GM18520 (cell line): ENCODE results near the gene NRL.

Source experiments
- ATAC-seq: cut with Tn5 transposase; IDR thresholded peaks from one replicate; pipeline ENCODE4 v1.9.1; 2021; ENCODE audit not compliant: unreplicated experiment

The NRL gene

DNA sequence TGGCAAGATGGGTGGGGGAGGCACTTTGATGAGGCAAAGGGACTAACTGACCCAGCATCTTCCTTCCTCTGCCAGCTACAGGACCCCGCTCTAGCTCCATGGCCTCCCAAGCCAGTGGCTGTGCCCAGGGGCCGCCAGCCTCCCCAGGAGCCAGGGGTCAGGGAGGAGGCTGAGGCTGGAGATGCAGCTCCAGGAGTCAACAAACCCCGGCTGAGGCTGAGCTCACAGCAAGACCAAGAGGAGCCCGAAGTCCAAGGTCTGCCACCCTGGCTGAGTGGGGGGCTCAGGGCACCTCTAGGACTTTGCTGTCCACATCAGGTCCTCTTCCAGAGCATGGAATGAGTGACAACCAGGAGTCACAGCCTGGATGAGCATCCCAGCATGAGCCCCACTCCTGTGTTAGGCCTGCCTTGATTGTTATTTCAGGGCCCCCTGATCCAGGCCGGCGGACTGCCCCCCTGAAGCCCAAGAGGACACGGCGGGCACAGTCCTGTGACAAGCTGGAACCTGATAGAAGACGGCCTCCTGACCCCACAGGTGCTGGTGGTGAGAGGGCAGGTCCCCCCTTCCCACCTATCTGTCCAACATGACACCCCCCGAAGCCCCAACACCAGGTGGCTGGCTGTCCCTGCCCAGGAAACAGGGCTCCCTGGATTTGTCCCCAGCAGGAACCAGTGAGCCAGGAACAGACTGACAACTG, 45.9 kb downstream of the NRL start:
- ATAC-seq, result no peak

DNA sequence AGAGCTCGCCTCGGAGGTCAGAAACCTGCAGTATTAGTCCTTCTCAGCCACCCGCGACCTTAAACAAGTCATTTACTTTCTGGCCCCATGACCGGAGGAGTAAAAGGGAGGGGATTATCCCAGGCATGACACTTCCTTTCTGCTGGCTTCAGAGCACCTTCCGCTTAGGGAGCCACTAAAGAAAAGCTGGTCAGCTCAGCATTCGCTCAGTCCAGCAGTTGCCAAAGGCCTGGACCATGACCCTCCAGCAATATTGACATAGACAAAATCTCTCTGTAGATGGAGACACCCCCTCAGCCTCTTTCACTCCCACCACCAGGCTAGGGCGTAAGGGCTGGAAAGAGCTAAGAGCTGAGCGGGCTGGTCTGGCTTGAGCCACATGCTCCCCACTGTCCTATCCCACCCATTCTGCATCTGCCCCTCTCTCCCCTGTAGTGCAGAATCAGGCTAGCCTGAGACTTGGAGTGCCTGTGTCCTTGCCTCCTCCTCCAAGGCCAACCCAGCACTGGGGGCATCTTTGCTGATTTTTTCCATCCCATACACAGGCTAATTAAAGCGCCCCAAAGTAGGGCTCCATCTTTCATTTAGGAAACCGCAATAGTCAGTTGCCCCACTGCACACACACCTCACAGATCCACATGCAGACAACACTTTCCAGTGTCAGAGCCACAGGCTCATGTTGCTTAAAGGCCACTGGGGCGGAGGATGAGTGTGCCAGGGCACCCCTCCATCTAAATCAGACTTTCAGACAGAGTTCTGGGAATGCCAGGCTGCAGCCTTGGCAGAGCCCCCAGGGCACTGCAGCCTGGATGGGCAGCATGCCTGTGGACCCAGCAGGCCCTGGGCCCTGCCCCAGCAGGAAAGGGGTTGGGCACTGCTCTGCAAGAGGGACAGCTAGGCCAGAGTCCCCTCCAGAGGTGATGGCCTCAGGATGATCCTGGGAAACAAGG, 47.3 kb downstream of the NRL start:
- ATAC-seq, result no peak

DNA sequence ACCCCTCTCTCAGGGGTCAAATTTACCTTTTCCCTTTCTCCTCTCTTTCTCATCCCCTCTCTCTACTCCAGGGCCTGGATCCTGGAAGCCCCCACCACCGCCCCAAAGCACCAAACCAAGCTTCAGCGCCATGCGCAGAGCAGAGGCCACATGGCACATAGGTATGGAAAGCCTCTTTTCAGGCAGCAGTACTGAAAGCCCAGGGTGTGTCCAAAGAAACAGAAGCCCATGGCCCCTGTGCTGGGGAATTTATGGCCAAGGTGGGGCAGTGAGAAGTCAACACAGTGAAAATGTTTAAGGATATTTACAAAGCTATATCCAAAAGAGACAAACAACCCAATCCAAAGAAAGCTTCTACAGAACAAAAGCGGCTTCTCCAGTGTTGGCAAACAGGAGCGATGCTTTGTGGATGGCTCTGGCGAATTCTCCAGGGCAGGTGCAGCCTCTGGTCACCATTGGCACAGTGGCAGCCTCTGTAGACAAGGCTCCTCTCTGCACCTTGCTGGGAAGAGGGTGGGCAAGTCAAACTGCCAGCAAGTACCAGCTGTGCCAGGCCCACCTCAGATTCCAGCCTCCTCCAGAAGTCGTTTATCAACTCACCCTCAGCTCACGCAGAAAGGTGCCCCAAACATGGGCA, 48.1 kb downstream of the NRL start:
- no peak for ATAC-seq

DNA sequence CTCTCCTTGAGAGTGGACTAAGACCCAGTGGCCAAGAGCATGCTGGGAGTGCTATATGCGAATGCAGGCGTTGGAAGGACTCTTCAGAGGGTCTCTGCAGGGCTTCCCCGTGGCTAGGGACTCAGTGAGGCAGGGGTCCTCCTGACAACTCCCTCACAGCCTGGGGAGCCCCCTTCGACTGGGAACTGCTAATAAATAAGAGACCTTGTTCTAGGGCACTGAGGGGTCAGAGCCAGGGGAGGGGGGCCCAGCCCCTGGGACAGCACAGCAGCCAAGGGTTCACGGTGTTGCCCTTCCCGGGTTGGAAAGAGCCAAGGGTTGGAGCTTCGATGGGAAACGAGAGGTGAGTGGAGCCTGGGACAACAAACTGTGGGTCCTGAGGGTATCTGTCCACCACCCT, 49.3 kb downstream of the NRL start:
- ATAC-seq, result no peak

DNA sequence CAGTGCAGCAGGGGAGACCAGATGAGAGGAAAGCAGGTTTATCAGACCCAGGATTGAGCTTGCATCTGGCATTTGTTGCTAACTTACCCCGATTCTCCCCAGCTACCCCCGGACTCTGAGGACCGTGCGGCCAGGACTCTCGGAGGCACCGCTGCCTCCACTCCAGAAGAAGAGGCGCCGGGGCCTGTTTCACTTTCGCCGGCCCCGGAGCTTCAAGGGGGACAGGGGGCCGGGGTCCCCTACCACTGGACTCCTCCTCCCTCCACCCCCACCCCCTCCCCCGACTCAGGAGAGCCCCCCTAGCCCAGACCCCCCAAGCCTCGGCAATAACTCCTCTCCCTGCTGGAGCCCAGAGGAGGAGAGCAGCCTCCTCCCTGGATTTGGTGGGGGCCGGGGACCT, 49.9 kb downstream of the NRL start:
- no peak for ATAC-seq

DNA sequence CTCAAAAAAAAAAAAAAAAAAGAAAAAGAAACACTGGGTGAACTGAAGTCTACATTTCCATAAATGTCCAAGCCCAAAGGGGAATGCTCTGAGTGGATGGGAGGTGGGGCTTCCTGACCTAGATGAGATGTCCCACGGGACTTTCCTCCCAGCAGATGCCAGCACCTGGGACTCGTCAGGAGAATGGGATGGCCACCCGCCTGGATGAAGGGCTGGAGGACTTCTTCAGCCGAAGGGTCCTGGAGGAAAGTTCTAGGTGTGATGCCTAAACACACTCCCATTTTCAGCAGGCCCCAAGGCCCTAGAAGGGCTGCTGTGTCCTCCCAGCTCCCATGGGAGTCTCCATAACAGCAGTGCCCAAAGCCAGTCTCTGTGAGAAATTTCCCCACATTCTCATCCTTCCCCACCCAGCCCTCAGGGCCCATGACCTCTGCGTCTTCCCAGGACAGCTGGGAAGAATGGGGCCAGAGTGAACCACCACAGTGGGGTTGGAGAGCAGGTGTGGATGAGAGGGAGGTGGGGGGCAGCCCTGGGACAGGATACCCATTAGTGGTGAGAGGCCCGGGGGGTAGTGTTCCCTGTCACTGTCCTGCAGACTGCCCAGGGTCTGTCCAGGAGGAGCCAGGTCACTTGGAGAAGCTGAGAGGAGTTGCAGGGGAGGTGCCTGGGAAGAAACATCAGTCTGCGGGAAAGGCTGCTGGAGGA, 50.5 kb downstream of the NRL start:
- ATAC-seq, result no peak

DNA sequence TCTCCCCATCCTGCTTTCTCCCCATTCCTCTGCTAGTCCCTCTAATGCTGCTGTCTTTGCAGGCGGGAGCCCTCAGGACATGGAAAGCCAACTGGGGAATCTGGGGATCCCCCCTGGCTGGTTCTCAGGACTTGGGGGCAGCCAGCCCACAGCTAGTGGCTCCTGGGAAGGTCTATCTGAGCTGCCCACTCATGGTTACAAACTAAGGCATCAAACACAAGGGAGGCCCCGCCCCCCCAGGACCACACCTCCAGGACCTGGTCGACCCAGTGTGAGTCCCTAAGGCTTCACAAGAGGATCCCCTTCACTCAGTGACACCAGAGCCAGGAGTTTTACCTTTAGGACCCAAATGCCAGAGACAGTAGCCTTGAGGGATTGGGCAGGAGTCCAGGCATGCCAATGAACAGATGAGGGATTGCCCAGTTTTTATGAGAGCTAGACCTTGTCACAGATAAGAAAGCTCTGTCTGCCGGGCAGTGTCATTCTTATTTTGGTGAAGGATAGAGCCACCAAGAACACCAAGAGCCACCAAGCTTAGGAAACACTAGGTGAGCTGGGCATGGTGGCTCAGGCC, 51.4 kb downstream of the NRL start:
- no peak for ATAC-seq

DNA sequence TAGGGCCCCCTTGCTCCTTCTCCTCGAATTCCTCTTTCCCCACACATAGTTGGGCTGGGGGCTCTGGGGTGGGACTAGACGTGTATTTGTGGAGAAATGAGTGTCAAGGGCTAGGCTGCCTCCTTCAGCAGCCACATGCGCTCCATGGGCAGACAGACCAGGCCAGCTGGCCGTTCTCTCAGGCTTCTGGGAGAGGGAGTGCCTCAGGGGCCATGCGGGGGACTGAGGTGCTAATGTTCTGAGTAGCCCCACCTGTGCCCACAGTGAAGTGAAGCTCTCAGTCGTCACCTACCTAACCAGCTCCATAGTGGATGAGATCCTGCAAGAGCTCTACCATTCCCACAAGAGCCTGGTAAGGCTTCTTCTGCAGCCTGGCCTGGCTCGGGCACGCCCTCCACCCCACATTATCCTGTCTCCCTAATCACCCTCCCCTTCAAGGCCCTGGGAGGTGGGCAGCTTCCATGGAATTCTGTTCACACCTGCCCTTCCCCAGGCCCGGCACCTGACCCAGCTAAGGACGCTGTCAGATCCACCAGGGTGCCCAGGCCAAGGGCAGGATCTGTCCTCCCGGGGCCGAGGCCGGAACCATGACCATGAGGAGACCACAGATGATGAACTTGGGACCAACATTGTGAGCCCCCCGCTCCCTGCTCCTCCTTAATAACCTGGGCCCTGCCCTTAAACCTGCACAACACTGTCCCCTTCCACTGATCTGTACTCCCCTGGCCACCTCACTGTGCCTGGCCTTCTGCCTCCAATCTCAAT, 52.4 kb downstream of the NRL start:
- no peak for ATAC-seq

DNA sequence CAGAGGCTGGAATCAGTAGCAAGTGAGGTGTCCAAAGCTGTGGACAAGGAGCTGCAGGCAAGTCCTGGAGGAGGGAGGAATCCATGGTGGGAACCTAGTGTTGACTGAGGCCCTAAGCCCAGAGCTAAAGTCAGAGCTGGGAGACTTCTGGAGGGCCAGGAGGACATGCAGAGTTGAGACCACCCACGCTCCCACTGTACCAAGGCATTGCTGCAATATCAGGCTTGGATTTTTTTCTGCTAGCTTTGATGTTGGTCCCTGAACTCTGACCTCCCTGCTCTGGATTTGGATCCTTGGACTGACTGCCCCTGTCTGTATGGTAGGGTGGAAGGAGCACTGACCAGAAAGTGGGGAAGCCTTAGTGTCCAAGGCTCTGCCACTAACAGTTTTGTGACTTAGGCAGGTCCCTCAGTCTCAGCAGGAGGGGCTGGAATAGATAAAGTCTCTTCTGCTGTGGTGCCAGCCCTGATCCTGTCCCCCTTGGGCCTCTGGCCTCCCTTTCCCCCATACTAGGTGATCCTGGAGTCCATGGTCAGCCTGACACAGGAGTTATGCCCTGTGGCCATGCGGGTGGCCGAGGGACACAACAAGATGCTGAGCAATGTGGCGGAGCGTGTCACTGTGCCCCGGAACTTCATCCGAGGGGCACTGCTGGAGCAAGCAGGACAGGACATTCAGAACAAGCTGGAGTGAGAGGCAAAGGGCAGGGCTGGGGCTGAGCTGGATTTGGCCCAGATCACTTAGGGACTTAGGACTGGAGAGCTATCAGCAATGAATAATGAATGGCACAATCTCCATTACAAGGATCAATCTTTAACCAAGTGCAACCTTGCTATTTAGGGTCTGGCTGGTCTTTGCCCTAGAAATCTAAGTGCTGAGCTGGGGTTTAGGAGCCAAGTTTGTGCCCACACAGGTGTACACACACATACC, 53.5 kb downstream of the NRL start:
- ATAC-seq, result no peak

DNA sequence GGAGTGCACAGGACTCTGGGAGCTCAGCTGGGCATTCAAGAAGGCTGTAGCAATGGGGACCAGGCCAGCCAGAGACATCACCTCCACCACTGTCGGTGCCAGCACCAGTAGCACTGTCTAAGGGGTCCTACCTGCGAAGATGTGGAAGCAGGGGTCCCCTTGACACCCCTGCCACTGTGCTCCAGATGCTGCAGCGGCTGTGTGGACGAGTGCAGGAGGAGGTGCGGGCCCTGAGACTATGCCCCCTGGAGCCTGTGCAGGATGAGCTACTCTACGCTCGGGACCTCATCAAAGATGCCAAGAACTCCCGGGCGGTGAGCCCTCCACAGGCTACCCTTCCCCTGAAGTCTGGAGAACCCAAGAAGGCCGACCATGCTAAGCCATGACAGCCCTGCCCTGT, 54.3 kb downstream of the NRL start:
- ATAC-seq, result no peak

DNA sequence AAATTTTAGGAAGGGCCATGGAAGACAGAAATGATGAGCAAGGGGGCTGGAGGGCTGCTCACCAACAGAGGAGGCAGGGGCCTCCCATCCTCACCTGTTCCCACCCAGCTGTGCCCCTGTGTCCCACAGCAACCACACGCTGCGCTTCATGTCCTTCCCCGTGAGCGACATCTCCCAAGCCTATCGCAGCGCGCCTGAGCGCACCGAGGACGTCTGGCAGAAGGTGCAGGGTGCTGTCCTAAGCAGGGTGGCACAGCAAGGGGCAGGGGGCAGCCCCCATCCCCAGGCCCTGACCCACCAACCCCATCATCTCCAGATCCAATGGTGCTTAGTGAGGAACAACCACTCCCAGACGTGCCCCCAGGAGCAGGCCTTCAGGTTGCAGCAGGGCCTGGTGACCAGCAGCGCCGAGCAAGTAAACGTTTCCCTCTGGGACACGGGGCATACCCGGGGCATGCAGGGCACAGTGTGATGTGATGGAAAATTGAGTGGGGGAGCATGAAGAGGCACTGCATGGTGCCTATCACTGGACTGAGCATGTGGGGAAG, 54.8 kb downstream of the NRL start:
- ATAC-seq, result no peak

DNA sequence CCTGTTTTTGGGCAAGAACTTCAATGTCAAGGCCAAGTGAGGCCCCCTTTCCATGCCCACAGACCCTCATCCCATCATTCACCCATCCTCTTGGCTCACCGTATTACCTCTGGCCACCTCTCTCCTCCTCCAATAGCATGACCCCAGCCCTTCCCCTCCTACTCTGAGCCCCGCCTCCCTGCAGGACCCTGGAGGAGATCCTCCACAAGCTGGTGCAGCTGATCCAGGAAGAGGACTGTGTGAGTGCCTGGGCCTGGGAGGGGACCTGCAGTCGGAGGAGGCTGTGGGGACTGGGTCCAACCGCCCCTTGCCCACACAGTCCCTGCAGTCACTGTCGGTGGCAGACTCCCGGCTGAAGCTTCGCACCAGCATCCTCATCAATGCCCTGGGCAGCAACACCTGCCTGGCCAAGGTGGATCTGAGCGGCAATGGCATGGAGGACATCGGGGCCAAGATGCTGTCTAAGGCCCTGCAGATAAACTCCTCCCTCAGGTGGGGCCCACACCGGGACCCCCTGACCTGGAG, 55.7 kb downstream of the NRL start:
- no peak for ATAC-seq

DNA sequence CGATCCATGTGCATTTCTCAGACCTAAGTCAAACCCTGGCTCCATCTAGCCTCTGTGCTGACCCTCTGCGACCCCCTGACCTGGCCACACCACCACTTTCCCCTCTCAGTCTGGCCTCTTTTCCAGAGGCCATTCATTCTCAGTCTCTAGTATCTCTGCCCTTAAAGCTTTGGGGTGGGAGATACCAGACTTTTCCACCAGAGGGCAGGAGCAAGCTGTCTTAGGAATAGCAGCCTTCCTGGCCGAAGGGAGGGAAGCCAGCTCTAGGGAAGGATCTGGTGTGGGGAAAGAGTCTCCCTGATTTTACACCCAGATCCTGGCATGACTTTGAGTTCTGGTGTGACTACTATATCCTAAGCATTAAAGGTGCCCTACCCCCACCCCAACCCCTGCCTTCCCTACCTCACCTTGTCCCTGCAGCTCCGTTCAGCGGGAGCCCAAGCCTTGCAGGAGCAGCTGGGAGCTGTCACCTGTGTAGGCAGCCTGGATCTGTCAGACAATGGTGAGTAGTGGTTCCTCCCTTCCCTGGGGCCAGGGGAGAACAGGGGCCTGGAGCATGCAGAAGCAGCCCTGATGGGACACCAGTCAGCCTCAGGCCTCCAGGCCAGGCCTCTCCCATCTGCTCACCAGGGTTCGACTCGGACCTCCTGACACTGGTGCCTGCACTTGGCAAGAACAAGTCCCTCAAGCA, 56.3 kb downstream of the NRL start:
- ATAC-seq, result no peak

DNA sequence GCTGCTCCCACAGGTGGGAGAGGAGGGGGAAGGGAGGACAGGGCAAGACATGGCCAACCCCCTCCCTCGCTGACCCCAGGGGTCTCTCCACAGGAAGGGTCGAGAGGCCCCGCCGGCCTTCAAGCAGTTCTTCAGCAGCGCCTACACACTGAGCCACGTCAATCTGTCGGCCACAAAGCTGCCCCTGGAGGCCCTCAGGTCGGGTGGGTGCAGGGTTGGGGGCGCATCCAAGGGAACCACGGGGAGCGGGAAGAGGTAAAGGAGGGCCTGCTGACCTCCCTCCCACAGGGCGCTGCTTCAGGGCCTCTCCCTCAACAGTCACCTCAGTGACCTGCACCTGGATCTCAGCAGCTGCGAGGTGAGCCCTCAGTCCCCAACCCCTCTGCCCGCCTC, 56.9 kb downstream of the NRL start:
- no peak for ATAC-seq

DNA sequence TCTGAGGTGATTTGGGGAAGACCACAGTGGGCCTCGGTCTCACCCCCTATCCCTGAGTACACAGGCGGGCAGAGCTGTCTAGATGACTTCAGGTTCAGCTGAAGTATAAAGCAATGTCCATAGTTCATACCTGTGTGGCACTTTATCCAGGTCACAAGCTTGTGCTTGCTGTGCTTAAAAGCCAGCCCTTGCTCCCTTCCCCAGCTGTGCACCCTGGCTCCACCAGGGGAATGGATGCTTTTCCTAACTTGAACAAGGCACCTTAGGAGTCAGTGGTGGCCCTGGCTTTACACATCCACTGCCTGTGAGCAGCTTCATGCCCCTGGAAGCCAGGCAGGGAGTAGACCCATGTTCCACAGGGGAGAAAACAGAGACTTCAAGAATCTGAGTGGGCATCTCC, 57.5 kb downstream of the NRL start:
- ATAC-seq, result no peak

DNA sequence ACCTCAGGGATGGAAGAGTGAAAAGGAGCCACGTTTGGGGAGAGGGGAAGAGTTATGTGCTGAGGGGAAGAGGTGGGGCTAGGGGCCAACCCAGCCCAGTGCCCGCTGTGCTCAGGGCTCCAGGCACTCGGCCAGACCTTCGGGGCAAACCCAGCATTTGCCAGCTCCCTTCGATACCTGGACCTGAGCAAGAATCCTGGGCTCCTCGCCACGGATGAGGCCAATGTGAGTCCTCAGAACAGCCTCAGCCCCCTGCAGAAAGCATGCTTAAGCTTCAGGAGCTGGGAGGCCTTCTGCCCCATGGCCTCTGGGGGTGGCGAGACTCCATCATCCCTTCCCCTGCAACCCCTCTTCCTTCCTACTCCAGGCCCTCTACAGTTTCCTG, 58.0 kb downstream of the NRL start:
- ATAC-seq, result no peak

DNA sequence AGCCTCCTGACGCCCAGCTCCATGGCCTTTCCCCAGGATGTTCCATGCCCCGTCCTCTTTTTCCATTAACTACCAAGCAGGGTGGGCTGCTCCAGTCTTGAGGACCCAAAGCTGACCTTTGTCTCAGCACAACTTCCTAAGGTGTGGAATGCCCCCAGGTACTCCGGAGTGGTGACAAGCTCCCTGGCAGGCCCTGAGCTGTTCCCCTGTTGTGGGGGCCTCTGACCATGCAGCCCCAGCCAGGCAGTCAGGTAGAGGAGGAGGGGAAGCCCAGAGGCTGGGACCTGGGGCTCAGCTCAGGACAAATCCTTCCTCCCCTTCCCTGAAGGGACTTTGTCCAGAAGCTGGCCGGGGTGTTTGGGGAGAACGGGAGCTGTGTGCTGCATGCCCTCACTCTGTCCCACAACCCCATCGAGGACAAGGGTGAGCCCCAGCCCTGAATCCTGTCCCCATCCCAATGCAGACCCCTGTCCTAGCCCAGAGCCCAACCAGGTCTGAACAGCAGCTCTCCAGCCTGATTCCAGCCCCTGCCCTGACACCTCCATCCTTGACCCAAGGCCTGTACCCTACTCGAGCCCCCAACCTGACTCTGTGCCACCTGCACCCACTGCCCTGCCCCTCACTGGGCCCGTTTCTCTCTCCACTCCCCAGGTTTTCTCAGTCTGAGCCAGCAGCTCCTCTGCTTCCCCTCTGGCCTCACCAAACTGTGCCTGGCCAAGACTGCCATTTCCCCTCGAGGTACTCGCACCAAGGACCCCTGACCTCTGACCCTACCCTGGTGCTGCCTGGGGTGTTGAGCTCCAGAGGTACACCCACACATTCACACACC, 58.6 kb downstream of the NRL start:
- ATAC-seq, result no peak
